Stimulated activated CD8-positive, alpha-beta memory T cell treated with anti-CD3 and anti-CD28 coated beads, Interleukin-12 subunit alpha, Interleukin-12 subunit beta, amount 100 ng/mL, for 24 hours (primary cell): ENCODE measurements around the gene SLC44A3.

Source experiments
- DNase-seq: peaks from one replicate; pipeline ENCODE4 v3.0.0-alpha.2; 2020; ENCODE audit errors: extremely low read depth

The SLC44A3 gene

DNA sequence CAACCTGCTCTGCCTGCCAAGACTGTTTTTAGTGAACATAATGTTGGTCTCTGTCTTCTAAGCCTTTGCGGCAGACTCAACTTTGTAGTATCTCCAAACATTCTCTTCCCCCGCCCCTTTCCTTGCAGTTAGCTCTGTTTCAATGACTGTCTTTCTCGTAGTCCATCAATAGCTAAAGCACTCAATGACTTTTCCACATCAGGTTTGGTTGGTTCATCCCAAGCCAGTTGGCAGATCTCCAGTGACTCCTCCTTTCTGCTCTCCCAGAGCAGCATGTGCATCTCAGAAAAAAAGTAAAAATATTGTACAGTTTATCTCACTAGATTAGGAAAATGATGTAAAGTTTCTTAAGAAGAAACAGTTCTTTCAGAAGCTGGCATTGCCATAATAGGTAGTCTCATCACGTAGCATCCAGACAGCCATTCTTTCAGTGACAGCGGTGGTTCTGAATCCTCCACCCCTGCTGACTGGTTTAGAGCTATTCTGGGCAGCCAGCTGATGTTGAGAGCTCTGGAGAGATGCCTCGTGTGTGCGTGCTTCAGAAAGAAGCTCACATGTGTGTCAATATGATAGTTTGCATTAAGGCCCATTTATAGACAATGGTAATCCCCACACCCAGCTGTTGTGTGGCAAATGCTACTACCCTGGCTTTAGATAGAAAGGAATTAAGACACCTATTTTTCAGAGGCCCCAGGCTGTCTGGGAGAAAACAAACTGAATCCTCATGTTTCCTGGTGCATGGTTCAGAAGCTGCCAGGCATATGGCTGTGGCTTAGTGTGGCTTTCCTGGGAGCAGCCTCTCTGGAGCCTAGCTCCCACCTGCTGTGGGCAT is 53.6 kb downstream of the SLC44A3 start:
- no peak for DNase-seq

DNA sequence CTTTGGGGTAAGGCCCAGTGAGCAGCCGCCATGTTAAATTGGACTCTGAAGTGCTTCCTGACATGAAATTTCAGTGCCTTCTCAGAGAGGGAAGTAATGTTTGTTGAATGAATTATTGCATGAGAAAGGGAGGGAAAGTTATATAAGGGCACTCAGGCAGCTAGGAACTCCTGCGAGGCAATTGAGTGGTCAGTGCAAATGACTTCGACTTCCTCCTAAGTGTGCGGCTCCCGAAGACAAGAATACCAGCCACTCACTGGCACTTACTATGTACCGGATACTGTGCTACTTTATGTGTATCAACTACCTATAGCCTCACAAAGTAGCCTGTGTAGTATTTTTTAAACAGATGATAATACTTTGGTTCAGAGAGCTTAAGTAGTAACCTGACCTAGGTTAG is 54.3 kb downstream of the SLC44A3 start:
- no peak for DNase-seq

DNA sequence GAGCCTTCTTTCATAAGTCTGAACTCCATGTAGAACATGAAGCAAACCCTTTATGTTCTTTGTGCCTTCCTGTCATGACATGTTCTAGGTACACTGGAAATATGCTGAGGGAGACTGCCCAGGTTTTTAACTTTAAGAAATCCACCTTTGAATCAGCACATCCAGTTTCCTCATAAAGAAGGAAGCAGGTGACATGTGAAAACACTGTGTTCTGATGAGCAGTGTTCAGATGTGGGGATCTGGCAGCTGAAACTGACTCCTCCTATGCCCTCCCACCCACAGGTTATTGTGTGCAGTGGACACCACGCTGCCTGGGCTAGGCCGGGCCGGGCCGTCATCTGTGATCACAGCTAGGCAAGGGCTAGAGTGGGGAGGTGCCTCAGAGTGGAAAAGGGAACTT is 55.6 kb downstream of the SLC44A3 start:
- DNase-seq = no peak

DNA sequence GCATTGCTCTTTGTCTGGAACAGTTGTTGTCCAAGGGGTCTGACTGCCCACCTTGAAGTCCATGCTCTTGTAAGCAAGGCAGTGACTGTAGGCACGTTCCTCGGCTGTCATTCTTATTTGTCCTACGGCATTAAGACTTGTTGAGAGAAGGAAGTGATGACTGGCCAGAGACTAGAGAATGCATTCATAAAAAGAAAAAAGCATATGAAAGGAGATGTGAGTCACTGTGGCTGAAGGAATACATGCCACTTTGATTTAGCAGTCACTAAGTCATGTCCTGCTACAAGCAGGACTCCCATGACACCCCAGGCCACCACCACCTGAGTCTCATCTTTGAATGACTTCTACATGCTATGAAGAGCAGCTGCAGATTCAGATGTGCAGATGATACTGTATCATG is 56.2 kb downstream of the SLC44A3 start:
- no peak for DNase-seq

DNA sequence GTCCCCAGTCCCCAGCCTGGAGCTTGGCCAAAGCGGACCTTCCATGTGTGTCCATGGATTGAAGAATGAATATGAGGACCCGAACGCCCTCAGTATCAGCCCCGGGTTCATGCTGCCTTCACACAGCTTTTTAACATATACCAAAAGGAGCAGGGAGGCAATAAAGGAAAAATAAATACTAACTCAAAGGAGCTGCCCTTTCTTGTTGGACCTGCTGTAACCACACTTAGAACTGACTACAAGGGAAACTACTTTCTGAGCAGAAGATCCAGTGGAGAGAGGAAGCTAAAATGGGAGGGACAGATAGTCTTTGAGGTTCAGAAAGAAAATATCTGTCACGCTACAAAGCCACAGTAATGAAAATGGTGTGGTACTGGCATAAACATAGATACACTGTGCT is 58.2 kb downstream of the SLC44A3 start:
- no peak for DNase-seq

DNA sequence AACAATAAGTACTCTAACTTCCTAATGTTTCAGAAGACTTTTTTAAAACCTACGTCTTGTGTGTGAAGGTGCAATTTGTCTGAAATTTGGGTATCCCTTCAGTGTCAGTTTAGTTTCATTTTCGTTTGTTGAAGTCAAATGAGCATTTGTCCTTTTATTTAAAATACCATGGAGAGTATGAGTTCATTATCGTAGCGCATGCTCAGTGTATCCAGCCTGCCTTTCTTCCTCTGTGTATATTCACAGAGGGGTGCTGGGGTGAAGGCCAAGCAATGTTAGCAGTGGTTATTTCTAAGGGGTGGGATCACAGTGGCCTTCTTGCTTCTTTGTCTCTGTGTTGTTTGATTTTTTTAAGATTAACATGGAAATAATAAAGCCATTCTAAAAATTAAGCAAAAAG is 63.5 kb downstream of the SLC44A3 start:
- DNase-seq = no peak

DNA sequence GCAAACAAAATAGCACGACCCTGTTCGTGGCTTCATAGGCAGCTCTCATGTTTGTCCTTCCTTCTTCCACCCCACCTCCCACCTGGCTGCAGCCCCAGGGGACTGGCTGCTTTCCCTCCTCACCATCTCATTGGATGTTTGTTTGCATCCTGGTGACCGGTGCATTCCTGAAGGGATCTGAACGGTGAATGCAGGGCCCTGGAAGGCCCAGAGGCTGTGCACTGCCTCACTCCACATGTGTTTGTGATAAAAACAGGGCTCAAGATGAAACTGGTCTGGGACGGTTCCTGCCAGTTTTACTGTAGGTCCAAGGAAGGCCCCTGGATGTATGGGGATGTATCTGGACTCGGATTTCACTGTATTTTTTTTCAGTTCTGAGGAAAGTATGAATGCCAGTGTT is 63.9 kb downstream of the SLC44A3 start:
- DNase-seq = no peak

DNA sequence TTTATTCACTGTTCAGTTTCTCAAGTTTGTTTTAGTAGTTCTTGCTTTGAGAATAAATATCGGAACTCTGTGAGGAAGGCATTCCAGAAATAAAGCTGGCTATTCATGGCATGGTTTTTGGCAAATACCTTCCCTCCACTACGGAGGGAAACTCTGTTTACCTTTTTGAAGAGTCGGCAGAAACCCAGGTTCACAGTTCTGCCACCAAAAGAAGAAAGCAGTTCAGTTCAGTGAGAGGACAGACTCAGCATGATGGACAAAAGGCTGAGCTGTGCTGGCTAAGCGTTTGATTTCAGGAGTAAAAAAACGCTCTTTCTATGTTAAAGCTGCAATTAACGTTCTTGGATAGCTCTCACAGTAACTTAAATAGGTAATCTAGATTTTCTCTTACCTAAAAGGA is 64.3 kb downstream of the SLC44A3 start:
- DNase-seq = no peak

DNA sequence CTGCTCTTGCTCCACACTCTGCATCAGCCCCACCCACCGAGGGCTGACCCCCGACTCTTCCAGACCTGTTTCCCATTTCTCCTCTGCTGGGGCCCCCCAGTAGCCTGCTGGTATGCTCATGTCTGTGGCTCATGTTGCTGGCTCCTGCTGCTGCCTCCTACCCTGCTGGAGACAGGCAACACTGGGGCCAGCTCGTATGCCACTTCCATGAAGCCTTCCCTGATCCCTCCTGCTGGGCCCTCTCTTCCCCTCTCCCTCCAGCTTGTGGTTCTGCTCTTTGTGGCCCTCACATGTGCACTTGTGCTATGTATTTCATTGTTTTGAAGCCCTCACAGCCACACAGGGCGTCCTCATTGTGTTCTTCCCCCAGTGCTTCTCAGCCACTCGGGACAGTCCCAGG is 66.2 kb downstream of the SLC44A3 start:
- no peak for DNase-seq

DNA sequence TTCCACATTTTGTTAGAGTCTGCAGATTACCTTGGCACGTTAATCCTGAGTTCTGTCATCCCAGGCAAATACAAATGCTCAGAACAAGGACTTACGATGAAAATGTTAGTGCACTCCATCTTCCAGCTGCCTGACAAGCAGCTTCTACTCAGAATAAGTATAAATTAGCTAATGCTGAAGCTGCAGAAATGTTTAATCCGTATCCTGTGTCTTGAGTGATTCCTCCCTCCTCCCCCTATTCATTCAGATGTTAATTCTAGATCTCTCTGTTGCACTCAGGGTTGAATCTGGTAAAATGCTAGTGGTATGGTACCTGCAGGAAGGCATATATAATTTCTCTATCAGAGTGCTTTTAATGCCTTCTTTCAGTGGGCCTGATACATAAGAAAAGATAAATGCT is 66.9 kb downstream of the SLC44A3 start:
- DNase-seq = no peak

DNA sequence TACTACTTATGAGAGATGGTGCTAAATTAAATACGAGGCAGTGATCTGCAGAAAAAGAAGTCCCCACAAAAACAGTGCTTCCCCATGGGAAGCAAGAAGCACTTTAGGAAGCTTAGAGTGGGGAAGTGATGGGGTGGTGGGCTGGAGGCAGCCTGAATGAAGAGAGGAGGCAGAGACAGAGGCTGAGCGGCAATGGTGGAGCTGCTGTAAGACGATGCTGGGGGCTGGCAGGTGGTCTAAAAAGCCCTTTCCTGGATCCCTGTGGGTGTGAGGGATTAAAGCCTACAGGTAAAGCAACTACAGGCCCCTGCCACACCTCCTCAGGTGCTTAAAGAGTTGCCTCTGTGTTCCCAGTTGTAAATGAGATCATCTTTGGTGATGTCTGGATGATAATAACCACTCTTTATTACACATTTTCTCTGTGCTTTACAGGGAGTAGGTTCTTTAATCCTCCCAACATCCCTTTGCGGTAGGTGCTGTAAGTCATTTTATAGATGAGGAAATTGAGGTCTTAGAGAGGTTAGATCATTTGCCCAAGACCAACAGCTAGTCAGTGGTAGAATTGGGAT is 67.5 kb downstream of the SLC44A3 start:
- DNase-seq = no peak

DNA sequence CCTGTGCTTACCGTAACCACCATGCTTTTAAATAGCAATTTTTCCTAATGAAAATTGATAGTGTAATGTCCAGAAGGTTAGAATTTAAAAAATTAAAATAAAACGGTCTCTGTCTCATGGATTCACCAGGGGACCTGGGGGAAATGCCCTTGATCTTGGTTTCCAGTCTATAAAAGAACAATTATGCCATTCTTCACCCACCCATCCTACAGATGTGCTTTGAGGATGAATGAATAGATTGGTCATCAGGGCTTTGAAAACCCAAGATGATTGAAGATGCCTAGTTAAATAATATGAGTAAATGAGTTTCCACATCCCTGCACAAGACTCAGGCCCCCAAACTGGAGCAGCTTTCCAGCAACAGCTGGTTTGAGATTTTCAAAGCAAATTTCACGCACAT is 68.0 kb downstream of the SLC44A3 start:
- DNase-seq = no peak

DNA sequence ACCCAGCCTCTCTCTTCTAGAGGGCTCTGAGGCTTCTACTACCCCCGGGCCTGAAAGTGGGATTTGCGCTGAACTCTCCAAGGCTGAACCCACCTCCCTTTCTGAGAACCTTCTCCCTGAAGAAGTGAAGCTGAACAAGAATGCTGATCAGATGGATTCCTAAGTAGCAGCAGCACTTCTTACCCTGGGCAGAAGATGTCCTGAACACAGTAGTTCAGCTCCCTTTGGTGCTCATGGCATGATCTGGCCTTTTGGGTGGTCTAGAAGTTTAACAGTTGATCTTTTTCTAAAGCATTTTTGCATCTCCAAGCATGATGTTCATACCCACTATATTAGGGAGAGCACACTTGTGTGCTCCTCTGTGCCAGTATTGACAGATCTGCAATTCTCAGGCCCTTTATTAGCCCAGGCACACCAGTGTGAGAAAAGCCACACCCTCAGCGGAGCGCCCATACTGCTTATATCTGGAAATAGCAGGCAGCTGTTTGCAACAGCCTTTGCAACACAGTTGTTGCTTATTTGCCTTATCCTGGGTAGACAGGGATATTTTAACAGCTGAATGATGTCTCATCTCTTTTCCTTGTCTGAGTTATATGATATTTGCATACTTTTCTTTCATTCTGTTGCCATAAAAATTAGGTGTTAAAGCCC is 72.6 kb downstream of the SLC44A3 start:
- DNase-seq = no peak

DNA sequence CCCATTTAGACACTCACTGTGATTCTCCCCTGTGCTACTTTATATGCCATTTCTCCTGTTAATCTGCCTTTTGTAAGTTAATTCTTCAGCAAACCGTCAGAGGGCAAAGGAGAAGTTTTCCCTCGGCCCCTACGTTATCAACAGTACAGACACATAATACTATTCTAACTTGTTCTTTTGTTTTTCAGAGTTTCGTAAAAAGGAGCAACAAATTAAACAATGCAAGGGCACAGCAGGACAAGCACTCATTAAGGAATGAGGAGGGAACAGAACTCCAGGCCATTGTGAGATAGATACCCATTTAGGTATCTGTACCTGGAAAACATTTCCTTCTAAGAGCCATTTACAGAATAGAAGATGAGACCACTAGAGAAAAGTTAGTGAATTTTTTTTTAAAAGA is 74.5 kb downstream of the SLC44A3 start:
- no peak for DNase-seq

DNA sequence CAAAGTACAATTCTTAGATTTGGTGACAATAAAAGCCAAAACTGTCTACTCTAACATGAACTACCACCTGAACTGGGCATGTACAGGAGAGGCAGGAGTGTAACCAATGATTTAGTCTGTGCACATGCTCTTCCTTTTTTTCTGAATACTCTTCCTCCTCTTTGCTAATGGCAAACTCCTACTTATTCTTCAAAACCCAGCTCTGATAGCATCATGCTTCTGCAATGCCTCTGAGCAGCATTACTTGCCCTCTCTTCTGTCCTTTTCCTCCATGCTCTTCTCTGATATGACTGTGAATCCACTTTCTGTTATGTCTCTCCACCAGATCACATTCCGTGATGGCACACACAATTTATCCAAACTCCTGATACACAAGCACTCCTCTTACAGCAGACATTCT is 75.4 kb downstream of the SLC44A3 start:
- DNase-seq = no peak

DNA sequence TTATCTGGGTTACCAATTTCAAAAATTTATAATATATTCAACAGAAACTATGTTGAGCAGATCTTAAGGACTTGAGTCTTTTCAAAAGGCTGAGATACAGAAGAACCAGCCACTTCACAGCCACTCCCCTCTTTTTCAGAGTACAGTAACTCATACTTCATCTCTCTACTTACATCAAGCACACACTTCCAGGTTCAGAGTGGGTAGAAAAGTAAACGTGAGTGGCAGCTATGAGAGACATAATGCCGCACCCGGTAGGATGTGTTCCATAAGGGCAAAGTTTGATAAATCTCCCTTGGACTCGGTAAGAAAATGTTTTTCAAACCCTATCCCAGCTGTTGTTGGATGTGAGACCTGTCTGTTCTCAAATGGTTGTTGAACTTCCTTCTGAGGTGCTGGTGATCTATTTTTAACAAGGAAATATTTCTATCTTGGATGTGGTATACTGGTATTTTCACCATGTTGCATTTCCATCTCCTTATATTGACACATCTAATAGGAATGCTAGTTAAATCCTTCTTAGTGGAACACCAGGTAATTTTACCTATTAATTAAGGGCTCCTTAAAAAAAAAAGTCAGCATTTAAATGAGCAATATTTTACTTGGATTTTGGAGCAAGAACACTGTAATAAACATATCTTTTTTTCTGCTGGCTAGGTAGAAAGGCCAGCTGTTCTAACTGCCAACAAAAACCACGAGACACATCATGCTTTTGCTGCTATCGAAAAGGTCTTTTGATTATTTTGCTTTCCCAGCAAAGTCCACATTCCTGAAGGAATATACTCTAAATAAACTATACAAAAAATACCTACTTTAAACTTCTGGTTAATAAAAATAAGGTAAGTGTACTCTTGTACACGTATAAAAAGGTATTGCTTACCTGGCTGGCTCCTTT is 78.6 kb downstream of the SLC44A3 start:
- no peak for DNase-seq

DNA sequence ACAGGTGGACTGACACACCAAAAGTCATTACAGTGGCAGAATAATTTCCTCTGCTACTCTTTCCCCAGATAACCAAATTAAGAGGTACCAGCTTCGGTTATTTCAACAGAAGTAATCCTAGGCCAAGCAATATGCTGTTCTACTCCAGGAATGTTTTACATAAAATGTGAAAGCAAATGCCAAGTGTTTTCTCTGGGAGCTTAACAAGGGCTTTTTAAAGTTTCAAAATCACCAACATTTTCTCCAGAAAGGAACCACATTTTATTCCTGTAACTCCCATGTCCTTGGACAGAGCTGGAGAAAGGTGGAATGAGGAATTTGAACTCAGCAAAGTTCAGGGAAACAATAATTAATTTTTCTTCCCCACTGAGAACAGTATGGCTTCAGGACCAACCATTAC is 79.6 kb downstream of the SLC44A3 start:
- DNase-seq = no peak

DNA sequence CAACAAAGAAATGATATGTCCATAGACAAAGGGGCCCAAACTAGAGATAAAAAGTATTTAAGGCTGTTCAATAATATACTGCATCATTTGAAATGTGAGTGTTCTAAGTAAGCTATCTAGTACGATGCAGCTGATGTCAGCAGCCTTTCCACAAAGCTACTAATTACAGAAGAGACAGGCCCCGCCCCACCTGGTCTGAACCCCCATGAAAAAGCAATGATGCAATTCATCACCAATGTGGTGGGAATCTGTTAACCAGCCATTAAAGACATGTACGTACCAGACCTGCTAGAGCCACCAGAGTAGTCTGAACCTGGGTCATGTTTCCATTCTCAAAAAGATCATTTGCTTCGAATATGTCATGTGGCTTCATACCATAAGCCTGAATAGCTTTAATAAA is 81.7 kb downstream of the SLC44A3 start:
- no peak for DNase-seq

DNA sequence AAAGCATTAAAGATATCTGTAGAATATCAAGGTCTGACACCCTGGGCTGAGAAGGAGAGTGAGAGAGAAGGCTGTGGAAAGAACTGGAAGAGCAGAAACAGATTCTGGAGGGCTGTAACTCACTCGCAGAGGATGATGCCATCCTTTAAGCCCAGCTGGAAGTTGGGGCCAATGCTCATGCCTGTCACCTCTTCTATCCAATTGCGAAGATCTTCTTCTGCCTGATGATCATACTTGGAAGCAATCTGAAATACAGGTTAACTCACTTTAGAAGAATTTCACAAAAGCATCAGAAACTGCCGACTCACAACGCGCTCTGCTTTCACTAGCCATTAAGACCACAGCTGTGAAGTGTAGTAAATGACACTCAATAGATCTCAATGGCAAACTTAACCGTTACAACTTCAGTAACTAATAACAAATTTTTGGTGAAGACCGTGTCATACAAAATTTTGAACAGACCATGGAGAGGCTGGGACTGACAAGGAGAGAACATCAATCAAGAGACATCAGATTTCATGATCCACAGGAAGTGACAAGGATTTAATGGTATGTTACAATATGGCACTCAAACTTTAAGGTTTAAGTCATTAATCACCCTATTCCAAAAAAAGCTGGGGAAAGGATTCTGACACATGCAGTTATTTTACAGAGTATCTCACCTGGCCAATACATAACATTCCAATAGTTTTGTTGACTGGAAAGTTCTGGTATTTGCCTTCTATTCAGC is 83.3 kb downstream of the SLC44A3 start:
- DNase-seq = no peak

DNA sequence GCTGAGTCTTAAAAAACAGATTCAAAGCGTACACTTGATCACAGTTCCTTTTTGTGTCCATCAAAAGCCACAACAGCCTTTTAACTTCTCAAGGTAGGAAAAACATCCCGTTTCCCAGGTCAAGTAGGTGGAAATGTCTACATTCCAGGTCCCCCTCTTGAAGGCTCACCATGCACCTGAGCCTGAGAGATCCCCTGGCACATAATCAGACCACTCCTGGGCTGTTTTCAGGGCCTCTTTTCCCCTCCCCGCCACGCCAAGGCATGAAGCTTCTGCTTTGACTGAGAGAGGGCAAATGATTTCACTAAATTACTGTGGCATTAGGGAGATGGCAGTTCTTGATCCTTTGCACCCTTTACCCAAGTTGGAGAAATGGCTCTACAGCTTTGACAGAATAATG is 85.0 kb downstream of the SLC44A3 start:
- no peak for DNase-seq

DNA sequence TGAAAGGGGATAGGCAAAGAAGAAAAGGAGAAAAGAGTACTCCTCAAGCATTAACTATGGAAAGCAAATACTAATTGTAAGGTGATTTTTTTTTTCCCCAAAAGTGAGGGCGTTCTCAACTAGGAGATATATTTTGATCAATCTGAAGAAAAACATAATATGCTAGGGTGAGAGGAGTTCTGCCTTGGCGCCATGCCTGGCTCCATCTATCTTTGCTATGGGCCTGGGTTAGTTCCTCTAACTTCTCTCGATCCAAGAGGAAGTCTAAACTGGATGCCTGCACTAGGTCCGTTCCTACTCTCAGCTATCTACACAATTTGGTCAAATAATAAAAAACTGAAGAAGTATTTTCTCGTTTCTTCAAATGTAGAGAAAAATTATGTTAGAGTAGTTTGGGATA is 86.2 kb downstream of the SLC44A3 start:
- DNase-seq = no peak

DNA sequence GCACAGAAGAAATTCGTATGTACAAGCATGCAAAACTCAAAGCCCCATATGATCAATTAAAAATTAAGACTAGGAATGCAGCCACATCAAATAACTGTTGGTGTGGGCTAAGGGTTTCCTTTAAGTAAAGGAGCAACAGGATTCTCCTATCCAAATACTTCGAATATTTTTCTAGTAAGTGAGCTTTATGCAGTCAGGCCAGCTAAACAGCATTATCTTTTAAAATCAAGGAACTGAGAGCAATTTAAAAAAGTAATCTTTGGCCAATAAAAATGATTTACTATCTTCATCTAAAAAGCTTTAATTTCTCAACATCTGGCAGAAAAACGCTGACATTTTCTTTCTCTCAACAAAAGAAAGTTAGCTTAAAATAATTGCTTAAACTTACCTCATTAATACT is 87.0 kb downstream of the SLC44A3 start:
- DNase-seq = no peak
